Keratinocyte (primary cell): ENCODE data around the gene CLPSL2. TPM values are rescaled to one million over a fixed set of nuclear protein-coding genes. Genes with fewer than 3 reads are reported as not detected.

Experiments used
- DNase-seq: peaks from one replicate; pipeline ENCODE4 v3.0.0-alpha.2; 2011; ENCODE audit warnings: low read depth, missing footprints, low spot score
- FAIRE-seq: peaks from 2 replicates; lab custom pipeline; 2011; peaks lifted over from hg19 to GRCh38; lab: Jason Lieb, UNC
- H2AFZ ChIP-seq: 2 replicates; pipeline ENCODE4 v1.6.0; 2012; ENCODE audit warnings: low read length, control low read depth, inconsistent platforms; ENCODE audit not compliant: control insufficient read depth
- H3K27ac ChIP-seq: 2 replicates; pipeline ENCODE4 v1.5.1; 2011; ENCODE audit warnings: low read length; ENCODE audit not compliant: control insufficient read depth, insufficient read depth
- H3K27me3 ChIP-seq: 3 replicates; pipeline ENCODE4 v1.6.0; 2011; ENCODE audit warnings: low read length; ENCODE audit not compliant: control insufficient read depth, insufficient read depth; ENCODE audit errors: extremely low read depth
- H3K36me3 ChIP-seq, 2 experiments: 2 replicates in 1 of 2; 3 replicates in 1 of 2; pipeline ENCODE4 v1.5.1; 2011; ENCODE audit warnings: low read length in 2 of 2, mild to moderate bottlenecking in 1 of 2; ENCODE audit not compliant: control insufficient read depth in 2 of 2, insufficient read depth in 2 of 2; ENCODE audit errors: extremely low read depth in 1 of 2
- H3K4me1 ChIP-seq: 3 replicates; pipeline ENCODE4 v1.5.1; 2011; ENCODE audit warnings: low read length; ENCODE audit not compliant: control insufficient read depth, insufficient read depth; ENCODE audit errors: extremely low read depth
- H3K4me2 ChIP-seq: 3 replicates; pipeline ENCODE4 v1.6.0; 2011; ENCODE audit warnings: low read depth, low read length; ENCODE audit not compliant: control insufficient read depth, insufficient read depth; ENCODE audit errors: extremely low read depth
- H3K4me3 ChIP-seq, 3 experiments: fragments of 200-600 bp in 1 of 3; sonication (generic) in 1 of 3; 2 replicates in 2 of 3; 3 replicates in 1 of 3; pipeline ENCODE4 v1.5.1; 2011 to 2016; ENCODE audit warnings: low read length in 3 of 3, mild to moderate bottlenecking in 3 of 3, control low read depth in 2 of 3, inconsistent platforms in 1 of 3, low read depth in 1 of 3, mixed read lengths in 1 of 3, mixed run types in 1 of 3, moderate library complexity in 1 of 3; ENCODE audit not compliant: control insufficient read depth in 2 of 3, insufficient read depth in 2 of 3; ENCODE audit errors: extremely low read depth in 1 of 3
- H3K79me2 ChIP-seq: 2 replicates; pipeline ENCODE4 v1.6.0; 2012; ENCODE audit warnings: low read length; ENCODE audit not compliant: control insufficient read depth, insufficient read depth
- H3K9ac ChIP-seq: 3 replicates; pipeline ENCODE4 v1.6.0; 2011; ENCODE audit warnings: low read length; ENCODE audit not compliant: control insufficient read depth, insufficient read depth; ENCODE audit errors: extremely low read depth
- H3K9me1 ChIP-seq: 3 replicates; pipeline ENCODE4 v1.6.0; 2011; ENCODE audit warnings: low read length; ENCODE audit not compliant: control insufficient read depth, insufficient read depth; ENCODE audit errors: extremely low read depth
- H3K9me3 ChIP-seq: 2 replicates; pipeline ENCODE4 v1.5.1; 2012; ENCODE audit warnings: low read depth, low read length; ENCODE audit not compliant: control insufficient read depth
- H4K20me1 ChIP-seq: 3 replicates; pipeline ENCODE4 v1.6.0; 2011; ENCODE audit warnings: low read length; ENCODE audit not compliant: control insufficient read depth, insufficient read depth; ENCODE audit errors: extremely low read depth
- CTCF ChIP-seq, 3 experiments: IDR thresholded peaks in 1 of 3; conservative IDR thresholded peaks in 1 of 3; optimal IDR thresholded peaks in 1 of 3; 2 replicates in 2 of 3; 3 replicates in 1 of 3; pipeline versions ENCODE3 to v1.5.1; 2011; ENCODE audit warnings: low read length in 3 of 3, mild to moderate bottlenecking in 3 of 3, moderate library complexity in 2 of 3, control low read depth in 1 of 3, inconsistent platforms in 1 of 3; ENCODE audit not compliant: insufficient read depth in 2 of 3; ENCODE audit errors: extremely low read depth in 1 of 3
- EZH2 ChIP-seq: IDR thresholded peaks from one replicate; pipeline ENCODE4 v1.6.1; 2012; ENCODE audit warnings: inconsistent platforms, mild to moderate bottlenecking, low read length, moderate library complexity
- dilution Hi-C: fragments of 300-500 bp; cut with MboI; formaldehyde crosslinking; loops from one replicate; pipeline ENCODE4 v1.7.0; 2020; ENCODE audit warnings: low sequenced_read_pairs; ENCODE audit not compliant: extremely low pct_ligation_motif_present
- polyA plus RNA-seq, 5 experiments: library from polyadenylated mRNA; depleted of rRNA in 3 of 5; stranded (reverse) in 3 of 5; stranded (forward) in 1 of 5; unstranded in 1 of 5; fragments of >200 nt; gene quantifications; 1 replicate in 1 of 5; 2 replicates in 3 of 5; 3 replicates in 1 of 5; pipeline versions ENCODE4 v1.2.1 to v1.2.3, GENCODE V29; 2011 to 2012; ENCODE audit warnings: missing spikeins in 2 of 5, low read depth in 1 of 5, low replicate concordance in 1 of 5

CLPSL2 gene
- polyA plus RNA-seq, 1 donor (not counting 4 experiments of a cell fraction or from before 2014, with no cell fraction given), result not detected

GRCh38 chr6:35797837-35798526 is 21.6 kb downstream of the CLPSL2 start:
- Histone ChIP-seq H3K9ac (no peak overlapping the region), H3K4me2 (no peak overlapping the region), H3K9me1 (no peaks in the 10 kb centered on the region), H3K27me3 (no peaks in the 10 kb centered on the region), H3K4me3 (no peak overlapping the region), H3K79me2 (no peaks in the 10 kb centered on the region), H3K36me3 (no peaks in the 10 kb centered on the region), H2AFZ (no peak overlapping the region), H3K9me3 (no peaks in the 10 kb centered on the region), H3K27ac (no peak overlapping the region), H3K4me1 (no peaks in the 10 kb centered on the region), H4K20me1 (no peaks in the 10 kb centered on the region)
- TF ChIP-seq CTCF (optimal IDR thresholded peaks at IDR 0.05 in 1 of 3, IDR thresholded peaks at IDR 0.05 in 1 of 3, conservative IDR thresholded peaks at IDR 0.05 in 1 of 3; ENCODE audit: extremely low read depth in 1 of 3, insufficient read depth in 2 of 3, low read length in 3 of 3), result no peak
- no peak for TF ChIP-seq EZH2
- no peak for FAIRE-seq
- dilution Hi-C loops, result no loop called here
- no peak for DNase-seq

DNA sequence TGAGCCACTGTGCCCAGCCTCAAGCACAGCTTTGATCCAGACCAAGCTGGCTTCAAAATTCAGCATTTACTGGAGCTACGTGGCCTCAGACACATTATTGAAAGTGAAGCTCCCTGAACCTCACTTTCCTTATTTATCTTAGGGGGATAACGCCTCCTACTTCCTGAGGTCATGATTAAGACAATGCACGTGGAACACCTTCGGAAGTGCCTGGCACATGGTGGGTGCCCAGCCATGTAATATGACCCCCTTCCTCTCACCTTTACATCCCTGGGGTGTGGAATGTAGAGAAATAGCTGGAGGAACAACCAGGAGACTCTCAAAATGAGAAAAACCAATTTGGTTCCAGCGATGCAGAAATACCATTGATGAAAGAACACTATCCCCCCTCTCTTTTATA is 22.3 kb downstream of the CLPSL2 start:
- TF ChIP-seq CTCF (optimal IDR thresholded peaks at IDR 0.05 in 1 of 3, IDR thresholded peaks at IDR 0.05 in 1 of 3, conservative IDR thresholded peaks at IDR 0.05 in 1 of 3; ENCODE audit: extremely low read depth in 1 of 3, insufficient read depth in 2 of 3, low read length in 3 of 3), result no peak
- no peak for TF ChIP-seq EZH2
- no peak overlapping the region for H3K4me2 ChIP-seq
- H3K27me3 ChIP-seq, result no peaks in the 10 kb centered on the region
- no peak for FAIRE-seq
- no peaks in the 10 kb centered on the region for H3K36me3 ChIP-seq
- H3K27ac ChIP-seq, result no peak overlapping the region
- DNase-seq, result no peak
- dilution Hi-C loops, result no loop called here
- H3K79me2 ChIP-seq, result no peaks in the 10 kb centered on the region
- H4K20me1 ChIP-seq, result no peaks in the 10 kb centered on the region
- H3K9me1 ChIP-seq, result no peaks in the 10 kb centered on the region
- H2AFZ ChIP-seq, result no peak overlapping the region
- H3K4me3 ChIP-seq, result no peak overlapping the region
- no peaks in the 10 kb centered on the region for H3K4me1 ChIP-seq
- H3K9me3 ChIP-seq, result no peaks in the 10 kb centered on the region
- H3K9ac ChIP-seq, result no peak overlapping the region
